Stimulated activated CD8-positive, alpha-beta memory T cell treated with anti-CD3 and anti-CD28 coated beads, Interleukin-2, amount 100 ng/mL, for 48 hours (primary cell): ENCODE measurements around the gene TCL1A.
"Not testable (repeated sequence)": the region's sequence is repeated elsewhere in the genome, so short reads cannot be mapped to it uniquely, and the experiment has no call there.

Experiments used
- DNase-seq, 2 donors: peaks; one replicate each; pipeline ENCODE4 v3.0.0-alpha.2; 2020; ENCODE audit warnings: low read depth in 2 of 2

The TCL1A gene

DNA sequence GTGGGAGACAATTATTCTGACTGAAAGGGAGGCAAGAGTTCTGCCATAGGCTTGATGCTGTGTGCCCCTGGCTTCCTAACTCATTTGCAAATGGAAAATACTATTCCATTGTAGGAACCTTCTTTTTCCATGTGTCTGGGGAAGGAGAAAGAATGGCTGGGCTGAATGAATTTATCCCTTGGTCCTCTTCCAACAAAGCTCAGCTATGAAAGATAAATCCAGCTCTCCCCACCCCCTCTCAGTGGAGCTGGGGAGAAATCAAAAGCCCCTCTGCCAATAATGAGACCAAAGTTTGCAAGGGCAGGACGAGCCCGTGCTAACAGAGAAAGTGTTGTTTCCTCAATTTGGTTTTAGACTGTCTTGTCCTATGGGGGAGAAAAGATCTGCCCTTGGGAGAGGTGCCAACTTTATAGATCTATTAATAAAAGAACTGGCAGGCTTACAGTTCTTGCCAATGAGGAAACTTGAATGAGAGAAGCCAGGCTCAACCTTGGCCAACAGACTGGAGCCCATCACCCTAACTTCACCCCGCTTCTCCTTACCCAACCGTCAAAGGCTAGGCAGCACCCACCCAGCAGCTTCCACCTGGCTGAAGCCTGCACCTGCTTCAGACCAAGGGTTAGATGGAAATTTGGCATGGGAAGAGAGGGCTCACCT, 36.6 kb downstream of the TCL1A start:
- no peak for DNase-seq

DNA sequence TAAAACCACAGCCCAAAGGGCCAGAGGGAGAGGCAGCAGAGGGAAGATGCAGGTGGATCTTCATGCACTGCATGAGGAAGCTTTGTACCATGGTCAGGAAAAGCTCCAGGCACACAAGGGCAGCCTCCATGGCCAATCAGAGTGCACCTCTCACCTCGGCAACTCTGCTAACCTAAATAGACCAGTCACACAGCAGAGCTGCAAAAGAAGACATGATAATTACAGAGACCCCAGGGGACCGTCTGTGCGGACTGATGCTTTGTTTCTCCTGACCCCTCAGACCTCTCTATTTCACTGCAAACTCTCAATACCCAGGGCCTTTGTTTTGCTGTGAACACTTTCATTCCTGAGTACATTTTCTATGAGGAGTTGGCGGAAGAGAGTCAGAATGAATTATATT, 38.4 kb downstream of the TCL1A start:
- no peak for DNase-seq

DNA sequence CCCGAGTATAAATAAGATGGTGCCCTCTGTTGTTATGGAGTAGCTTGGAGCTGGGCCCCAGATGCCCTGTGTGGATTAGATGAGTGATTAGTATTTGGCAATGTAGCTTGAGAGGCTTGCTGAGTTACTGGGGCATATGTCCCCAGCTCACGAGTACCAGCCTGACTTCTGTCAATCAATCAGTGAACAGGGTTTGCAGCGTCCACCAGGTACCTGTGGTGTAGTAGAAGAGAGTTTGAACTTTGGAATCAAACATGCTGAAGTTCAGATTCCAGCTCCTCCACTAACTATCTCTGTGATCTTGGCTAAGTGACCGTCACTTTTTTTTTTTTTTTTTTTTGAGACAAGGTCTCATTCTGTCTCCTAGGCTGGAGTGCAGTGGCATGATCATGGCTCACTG, 39.3 kb downstream of the TCL1A start:
- no peak for DNase-seq

DNA sequence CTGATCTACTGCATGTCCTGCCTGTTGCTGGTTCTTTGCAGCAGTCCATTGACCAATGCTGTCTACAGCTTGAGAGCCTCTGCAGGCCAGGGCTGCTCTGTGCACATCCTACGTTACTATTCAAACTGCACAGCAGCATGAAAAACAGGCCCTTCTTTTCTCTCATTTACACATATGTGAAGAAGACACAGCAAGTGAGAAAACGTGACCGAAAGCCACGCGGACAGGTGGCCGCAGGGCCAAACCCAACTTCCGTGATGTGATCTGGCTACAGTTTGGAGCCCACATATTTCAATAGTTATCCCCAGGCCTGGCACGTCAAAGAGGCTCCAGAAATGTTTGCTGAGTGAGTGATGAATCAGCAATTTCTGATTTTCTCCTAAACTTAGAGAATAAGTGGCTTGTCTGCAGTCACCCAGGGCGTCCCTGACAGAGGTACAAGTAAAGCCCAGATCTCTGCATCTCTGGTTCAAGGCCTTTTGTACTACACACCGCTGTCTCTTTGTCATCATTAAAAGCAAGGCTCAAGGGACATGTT, 45.6 kb downstream of the TCL1A start:
- no peak for DNase-seq

DNA sequence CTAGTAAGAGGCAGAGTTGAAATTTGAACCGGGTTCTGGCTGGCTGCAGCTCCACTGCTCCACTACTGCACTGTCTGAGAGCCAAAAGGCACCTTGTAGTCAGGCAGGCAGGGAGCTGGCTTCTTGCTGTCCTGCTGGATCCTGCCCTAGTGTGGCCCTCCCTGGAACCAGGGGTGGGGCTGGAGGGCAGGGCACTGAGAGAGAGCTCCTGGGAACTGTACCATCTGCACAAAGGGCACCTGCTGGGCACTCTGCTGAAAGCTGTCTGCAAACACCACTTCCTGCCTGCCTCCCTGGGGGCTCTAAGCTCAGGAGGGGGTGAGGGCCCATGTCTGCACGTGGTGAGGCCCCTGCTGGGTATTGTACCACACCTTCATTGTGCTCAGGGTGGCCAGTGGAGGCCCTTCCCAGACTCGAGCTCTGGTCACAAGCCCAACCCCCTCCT, 46.7 kb downstream of the TCL1A start:
- no peak for DNase-seq

DNA sequence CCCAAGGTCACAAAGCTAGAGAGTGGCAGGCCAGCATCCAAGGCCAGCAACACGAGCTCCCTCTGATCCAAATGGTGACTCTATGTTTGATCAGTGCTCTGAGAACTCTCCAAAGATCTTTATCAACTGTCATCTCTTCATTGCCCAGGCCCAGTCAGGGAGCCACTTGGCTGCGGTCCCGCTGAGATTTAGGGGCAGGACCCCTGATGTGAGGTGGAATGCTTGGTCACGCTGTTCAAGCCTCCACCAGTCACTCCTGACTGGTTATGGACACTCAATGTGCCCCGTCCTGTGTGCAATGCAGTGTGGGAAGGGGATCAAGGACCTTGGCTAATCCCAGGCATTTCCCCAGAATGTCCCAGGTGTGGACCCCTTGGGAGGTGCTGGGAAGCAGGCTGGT, 47.5 kb downstream of the TCL1A start:
- no peak for DNase-seq

DNA sequence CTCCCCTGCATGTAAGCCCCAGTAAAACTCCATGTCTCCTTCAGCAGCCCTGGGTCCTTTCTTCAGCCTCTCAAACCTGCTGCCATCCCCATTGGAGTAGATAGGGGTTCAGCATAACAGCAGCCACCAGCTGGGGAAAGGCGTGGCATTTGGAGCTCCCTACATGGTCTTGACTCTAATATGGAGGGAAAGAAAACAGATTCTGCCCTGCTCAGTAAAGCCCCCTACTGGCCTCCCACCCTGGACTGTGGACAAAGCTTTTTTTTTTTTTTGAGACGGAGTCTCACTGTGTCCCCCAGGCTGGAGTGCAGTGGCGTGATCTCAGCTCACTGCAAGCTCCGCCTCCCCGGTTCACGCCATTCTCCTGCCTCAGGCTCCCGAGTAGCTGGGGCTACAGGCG, 48.4 kb downstream of the TCL1A start:
- DNase-seq, result not testable (repeated sequence)

DNA sequence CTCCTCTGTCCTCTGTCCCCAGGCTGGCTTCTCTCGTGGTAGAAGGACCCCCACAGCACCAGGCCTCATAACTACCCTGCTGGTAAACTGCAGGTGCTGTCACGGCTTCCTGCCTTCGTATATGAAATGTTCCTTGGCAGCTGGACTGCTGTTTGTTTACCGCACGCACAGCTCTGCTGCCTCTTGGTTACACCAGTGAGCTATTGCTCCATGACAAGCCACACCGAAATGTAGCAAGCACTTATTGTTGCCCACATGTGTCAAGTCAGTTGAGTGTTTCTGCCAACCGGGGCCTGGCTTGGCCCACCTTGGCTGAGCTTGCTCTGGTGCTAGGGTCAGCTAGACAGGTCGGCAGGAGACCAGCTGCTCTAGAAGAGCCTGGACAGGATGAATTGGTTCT, 49.4 kb downstream of the TCL1A start:
- DNase-seq, result no peak

DNA sequence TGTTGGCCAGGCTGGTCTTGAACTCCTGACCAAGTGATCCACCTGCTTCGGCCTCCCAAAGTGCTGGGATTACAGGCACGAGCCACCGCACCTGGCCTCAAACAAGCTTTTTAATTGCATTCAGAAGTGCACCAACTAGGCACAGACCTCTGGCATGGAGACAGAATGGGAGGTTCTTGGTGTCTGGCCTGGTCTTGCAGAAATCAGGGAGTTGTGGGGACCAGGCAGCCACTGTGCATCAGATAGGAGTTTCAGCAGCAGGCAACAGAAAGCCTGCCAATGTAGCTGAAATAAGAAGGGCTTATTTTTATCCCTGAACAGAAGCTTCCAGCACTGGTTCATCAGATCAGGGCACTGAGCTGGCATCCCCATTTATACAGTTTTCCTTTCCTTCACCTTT, 49.9 kb downstream of the TCL1A start:
- no peak for DNase-seq

DNA sequence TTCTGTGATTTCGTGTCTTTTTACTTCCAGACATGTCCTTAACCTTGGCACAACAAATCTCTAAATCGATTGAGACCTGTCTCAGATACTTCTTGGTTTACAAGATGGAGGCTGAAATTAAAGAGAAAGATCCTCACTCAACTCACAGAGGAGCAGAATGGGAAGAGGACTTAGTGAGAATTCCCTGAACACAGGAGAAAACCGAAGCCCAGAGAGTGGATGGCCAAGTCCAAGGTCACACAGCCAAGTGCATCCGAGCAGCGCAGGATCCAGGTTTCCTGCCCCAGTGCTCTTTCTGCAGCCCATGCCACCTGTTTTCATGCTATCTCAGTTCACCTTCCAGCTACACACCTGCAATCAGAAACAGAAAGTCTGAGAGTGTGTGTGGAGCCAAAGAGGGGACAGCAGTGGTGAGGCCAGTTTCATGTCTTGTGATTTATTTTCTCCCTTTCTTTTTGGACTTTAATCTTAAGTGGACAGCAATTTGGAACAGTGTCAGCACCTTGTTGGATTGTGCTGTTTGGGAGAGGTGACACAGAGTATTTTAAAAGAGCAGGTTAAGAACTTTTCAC, 50.6 kb downstream of the TCL1A start:
- no peak for DNase-seq

DNA sequence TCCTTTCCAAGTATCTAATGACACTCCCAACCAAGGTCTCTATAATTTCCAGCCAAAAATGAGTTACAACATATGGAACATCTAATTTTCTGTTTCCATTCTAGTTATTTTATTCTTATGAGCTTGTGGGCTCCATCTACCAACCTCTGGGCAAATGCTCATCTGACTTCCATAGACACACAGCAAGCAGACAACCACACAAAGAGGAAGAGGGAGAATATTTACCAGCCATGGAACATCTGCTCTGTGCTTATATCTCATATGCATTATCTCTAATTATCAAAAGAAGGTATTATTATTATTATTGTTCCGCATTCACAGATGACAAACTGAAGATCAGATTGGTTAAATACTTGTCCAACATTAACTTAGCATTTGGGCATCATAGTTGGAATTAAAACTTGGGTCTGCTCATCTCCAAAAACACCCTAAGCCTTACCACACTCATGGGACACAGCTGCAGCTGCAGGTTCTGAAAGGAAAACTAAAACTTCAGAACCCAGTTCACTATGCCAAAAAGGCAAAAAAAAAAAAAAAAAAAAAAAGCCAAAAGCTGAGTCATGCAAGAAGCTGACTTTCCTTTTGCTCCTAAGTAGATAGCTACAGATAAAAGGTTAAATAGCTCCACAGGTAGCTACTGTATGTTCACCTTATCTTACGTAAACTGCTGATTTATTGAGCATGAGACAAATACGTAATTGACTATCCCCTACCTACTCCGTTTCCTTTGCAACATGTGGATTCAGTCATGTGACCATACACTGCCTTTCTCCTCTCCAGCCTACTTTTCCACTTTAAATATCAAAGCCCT, 51.3 kb downstream of the TCL1A start:
- DNase-seq, result no peak

DNA sequence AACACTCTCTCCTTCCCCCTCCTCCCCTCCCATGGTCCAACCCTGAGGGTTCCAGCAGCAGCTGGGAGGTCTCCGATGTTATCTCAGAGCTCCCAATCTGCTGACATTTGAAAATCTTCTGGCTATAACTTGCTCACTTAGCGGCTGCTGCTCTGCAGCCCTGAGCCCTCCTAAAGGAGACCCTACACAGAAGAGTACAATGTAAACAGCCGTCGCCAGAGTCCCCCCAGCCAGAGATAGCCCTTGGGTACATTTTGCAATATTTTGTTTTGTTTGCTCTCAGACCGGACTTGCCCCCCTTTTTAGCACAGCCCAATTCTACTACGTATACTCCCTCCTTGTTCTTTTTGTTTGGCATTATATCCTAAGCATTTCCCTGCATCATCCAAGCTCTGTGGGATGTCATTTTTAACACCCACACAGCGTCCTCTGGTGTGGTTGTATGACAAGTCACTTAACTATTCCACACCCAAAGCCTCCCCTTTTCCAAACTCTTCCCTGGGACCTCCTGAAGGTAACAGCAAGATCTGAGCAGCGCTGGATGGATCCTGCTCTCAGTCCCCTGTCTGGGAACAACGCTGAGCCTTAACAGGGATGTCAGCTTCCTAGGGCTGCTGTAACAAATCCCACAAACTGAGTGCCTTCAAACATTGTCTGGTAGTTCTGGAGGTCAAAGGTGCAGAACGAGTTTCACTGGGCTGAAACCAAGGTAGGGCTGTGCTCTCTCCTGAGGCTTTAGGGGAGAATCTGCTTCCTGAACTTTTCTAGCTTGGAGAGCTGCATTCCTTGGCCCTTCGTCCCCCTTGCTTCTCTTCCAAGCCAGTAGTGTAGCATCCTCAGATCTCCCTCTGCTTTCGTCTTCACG, 53.0 kb downstream of the TCL1A start:
- no peak for DNase-seq

DNA sequence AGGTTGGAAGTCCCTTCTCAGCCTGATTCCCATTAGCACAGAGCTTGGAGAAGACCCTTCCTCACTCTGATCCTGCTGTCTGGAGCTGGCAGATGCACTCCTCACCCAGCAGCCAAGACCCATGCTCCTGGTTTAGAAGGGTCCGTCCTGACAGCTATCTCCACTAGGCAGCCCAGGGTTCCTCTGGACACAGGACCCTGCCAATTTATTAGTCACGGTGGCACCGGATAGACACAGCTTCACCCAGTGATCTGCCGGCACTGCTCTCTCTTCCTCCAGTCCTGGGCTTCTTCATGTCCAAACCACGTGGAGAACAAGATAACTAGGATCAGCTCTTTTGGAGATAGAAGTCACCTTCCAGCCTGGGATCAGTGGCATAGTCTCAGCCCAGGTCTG, 53.9 kb downstream of the TCL1A start:
- DNase-seq, result no peak
